ENCODE results near the gene NCK2. TPM values are rescaled to one million over a fixed set of nuclear protein-coding genes. Genes with fewer than 3 reads are reported as not detected.

NCK2 gene
- total and polyA plus RNA-seq, 9 of the 15 experiments (the other 6 are each of a cell fraction or from before 2014, with no cell fraction given), result 0.90 to 27.9 (median 15.9) TPM

DNA sequence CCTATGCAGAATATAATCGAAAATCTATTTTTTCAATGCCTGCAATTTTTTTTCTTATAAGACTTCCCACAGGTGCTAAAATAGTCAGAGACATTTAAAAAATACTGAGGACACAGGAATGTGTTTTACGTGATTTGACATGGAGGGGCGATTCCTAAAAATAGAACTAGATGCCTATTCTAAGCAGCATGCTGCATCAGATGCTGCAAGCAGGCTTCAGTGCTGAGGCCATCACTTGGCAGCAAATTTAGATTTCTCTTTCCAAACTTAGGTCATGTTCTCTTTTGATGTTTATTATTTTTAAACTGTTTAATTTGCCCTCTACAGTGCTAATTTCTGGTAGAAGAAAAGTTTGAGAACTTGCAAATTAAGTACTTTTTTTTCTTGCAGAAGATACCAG lies 43.7 kb upstream of the NCK2 start:
- Histone ChIP-seq H2AFZ (ENCODE audit: low read depth, low read length) (no peak overlapping the region), H3K9ac (ENCODE audit: insufficient read depth in 1 of 2, low read depth in 2 of 2, low read length in 2 of 2) (no peak overlapping the region), H3K36me3 (ENCODE audit: control insufficient read depth, insufficient read depth, low read length) (no peaks in the 10 kb centered on the region), H3K9me1 (ENCODE audit: control insufficient read depth, insufficient read depth, low read length) (no peaks in the 10 kb centered on the region), H3K4me1 (replicated peaks in 1 of 2; ENCODE audit: control insufficient read depth in 2 of 2, insufficient read depth in 2 of 2, low read length in 2 of 2) (no peaks in the 10 kb centered on the region), H3K27ac (ENCODE audit: extremely low read depth, low read depth, low read length) (no peak overlapping the region), H3K4me3 (no peak overlapping the region), H4K20me1 (replicated peaks; ENCODE audit: control insufficient read depth, insufficient read depth, low read length) (no peaks in the 10 kb centered on the region), H3K27me3 (ENCODE audit: control insufficient read depth in 2 of 2, insufficient read depth in 2 of 2, low read length in 2 of 2) (peaks cover 4 to 11% of the 10 kb centered on the region in 2 experiments; a peak in 4 of 5 replicates), H3K4me2 (ENCODE audit: insufficient read depth, low read length) (no peak overlapping the region), H3K9me3 (replicated peaks; ENCODE audit: control insufficient read depth, insufficient read depth, low read depth, low read length) (no peaks in the 10 kb centered on the region), H3K79me2 (ENCODE audit: control insufficient read depth, insufficient read depth, low read length) (no peaks in the 10 kb centered on the region)
- in situ Hi-C loops (cut with MboI), result no loop called here
- DNase-seq (ENCODE audit: extremely low read depth in 1 of 4, low spot score in 3 of 4) (no peak), FAIRE-seq (no peak), ATAC-seq (no peak)
- ChIA-PET POLR2A (no interaction called here), CTCF (ENCODE audit: low intra/inter-chr PET ratio) (no interaction called here)
- TF ChIP-seq PPARD (CRISPR knock-in tag; IDR thresholded peaks at IDR 0.05) (no peak), CEBPG (CRISPR knock-in tag; IDR thresholded peaks at IDR 0.05) (no peak), CEBPG (tag; conservative IDR thresholded peaks at IDR 0.05 in 1 of 2, IDR thresholded peaks at IDR 0.05 in 1 of 2) (no peak), MCM2 (IDR thresholded peaks at IDR 0.05; ENCODE audit: low read depth) (no peak), PCBP2 (IDR thresholded peaks at IDR 0.05; ENCODE audit: low read depth, low read length, poor library complexity, severe bottlenecking) (no peak), NR1H2 (CRISPR knock-in tag; IDR thresholded peaks at IDR 0.05) (no peak), PRMT5 (CRISPR knock-in tag; IDR thresholded peaks at IDR 0.05) (no peak), MBD2 (IDR thresholded peaks at IDR 0.05; ENCODE audit: borderline replicate concordance, low read depth) (no peak), RHOXF2B (CRISPR knock-in tag; conservative IDR thresholded peaks at IDR 0.05) (no peak), KLF13 (tag; IDR thresholded peaks at IDR 0.05; ENCODE audit: borderline replicate concordance, low read depth) (no peak), SAFB2 (IDR thresholded peaks at IDR 0.05; ENCODE audit: borderline replicate concordance, low read depth, low read length, severe bottlenecking) (no peak), ZNF561 (CRISPR knock-in tag; conservative IDR thresholded peaks at IDR 0.05) (no peak)
- TF ChIP-seq, protein P1, sequence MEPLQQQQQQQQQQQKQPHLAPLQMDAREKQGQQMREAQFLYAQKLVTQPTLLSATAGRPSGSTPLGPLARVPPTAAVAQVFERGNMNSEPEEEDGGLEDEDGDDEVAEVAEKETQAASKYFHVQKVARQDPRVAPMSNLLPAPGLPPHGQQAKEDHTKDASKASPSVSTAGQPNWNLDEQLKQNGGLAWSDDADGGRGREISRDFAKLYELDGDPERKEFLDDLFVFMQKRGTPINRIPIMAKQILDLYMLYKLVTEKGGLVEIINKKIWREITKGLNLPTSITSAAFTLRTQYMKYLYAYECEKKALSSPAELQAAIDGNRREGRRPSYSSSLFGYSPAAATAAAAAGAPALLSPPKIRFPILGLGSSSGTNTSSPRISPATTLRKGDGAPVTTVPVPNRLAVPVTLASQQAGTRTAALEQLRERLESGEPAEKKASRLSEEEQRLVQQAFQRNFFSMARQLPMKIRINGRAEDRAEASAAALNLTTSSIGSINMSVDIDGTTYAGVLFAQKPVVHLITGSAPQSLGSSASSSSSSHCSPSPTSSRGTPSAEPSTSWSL (CRISPR knock-in tag; IDR thresholded peaks at IDR 0.05; ENCODE audit: borderline replicate concordance), result no peak
- no TSS peak for BruUV-seq (replicated peaks)
- intact Hi-C loops (cut with micrococcal nuclease), result no loop called here
- 5% methylated on average over 3 of the region's 3 CpGs for WGBS (ENCODE audit: insufficient coverage, low coverage, missing lambda C conversion rate)

All from K562 (cell line).